Activated CD4-positive, alpha-beta T cell treated with anti-CD3 and anti-CD28 coated beads, Interleukin-2, amount 50 U/mL, for 48 hours (primary cell): ENCODE results near the gene MYO16.
A peak's percentile ranks its signal among the peaks of the same experiment; 100 is the strongest.

Experiments used
- DNase-seq, 2 experiments: peaks; one replicate each; pipeline ENCODE4 v3.0.0-alpha.2; 2020

MYO16 gene

DNA sequence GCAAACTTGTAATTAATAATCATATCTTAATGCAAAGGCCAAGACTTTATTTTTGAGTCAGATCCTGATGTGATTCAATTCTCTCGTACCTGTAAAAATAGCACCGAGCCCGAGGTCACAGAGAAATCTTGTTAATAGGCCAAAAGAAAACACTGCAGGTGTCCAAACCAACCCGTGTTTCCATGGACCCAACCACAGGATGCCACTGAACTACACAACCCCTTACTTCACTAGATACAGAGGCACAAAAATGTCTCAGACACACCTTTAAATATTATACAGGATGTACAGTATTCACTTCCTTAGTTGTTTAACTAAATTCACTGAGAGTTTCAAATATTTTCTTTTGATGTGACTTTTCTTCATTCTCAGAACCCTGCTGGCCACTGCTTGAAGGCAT, 530.9 kb downstream of the MYO16 start:
- no peak for DNase-seq

DNA sequence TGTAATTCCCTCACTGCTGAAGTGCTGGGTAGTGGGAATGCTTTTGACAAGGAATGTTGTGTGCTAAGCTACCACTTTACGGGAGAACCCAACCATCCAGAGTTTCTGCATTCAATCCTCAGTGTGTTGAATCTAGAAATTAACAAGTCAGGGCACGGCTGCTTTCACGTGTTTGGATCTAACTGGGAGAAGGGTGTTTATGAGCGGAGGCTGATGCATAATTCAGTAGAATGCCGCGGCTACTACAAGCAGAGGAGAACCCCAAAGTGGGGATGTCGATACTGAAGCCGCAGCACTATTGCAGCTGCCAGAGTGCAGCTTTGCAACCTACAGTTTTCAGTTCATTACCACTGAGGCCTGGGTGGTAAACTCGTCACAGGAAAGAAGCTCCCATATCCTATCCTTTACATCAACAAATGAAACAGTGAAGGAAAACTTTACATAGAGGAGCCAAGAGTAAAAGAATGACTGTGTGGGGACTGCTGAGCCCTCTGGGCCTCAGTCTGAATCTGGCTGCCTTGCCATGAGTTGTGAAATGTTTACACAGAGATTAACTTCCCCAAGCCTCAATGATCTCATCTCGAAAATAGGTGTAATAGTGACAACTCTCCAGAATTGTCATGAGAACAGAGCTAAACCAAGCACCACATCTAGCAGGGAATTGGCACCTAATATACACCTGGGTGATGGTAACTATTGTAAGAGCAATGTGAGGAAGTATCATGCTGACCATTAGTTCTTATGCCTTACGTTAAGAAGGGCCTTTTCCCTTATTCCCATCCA, 531.7 kb downstream of the MYO16 start:
- no peak for DNase-seq

DNA sequence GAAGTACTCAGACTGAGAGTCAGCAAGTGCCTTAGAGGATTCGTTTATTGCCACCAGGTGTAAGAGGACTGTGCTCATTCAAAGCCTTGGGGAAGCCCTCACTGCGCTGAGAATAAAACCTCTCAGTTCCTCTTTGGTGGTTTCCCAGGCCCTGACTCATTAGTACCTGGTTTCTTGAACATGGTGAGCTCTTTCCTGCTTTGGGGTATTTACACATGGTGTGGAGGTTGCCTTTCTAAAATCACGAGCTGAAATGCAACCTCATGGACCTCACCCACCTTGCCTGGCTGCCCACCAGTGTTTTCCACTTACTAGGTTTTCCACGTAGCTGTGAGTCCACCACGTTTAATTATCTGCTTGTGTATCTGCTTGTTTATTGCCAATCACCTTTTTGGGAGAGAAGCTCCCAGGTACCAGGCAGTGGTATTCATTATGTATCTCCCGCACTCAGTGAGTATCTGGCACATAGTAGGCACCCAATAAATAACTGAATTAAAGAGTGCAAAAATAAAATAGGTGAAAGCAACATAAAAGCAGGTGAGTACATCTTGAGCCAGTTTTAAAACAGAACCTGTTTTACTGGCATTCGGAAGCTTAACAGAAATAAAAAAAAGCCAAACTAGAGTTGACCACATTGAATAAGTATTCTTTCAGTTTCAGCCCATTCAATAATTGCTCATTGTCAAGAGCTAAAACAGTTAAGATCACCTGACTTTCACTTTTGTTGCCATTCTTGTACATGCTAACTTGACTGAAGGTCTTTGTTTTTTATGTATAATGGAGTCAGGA, 533.0 kb downstream of the MYO16 start:
- peak; percentile 11 to 38 for DNase-seq

DNA sequence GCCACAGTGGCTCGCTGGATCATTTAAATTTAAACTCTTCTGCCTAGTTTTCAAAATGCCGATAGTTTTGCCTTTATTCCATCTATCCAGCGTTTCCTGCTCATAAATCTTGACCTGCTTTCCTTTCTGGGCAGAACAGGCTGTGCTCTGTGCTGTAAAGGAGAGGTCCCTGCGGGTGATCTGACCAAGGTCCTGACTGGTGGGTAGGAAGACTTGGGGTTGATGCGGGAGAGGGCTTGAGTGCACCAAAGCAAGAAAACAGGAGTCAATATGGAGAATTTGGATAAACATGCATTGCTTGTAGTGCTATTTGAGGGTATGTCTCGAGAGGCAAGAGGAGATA, 533.6 kb downstream of the MYO16 start:
- DNase-seq = no peak

DNA sequence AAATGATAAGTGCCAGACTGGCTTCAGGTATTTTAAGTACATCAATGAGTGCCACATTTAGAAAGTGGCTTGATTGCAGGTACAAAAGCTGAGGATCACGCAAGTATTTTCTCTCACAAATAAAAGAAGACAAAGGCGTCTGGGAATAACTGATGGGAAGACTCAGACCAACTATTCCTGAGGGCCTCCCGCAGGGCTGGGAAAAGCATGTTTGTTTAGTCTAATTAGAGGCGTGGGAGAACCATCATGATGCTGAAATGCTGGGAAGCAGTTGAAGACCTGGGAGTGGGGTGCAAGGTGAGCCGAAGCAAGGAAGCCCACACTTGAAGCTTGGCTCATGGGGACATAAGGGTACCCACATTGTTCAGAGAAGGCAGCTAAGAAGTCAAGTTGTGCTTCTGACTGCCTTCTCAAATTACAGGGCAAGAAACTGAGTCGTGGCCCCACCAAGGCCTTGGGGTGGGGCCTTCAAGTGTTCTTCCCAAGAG, 536.0 kb downstream of the MYO16 start:
- no peak for DNase-seq

DNA sequence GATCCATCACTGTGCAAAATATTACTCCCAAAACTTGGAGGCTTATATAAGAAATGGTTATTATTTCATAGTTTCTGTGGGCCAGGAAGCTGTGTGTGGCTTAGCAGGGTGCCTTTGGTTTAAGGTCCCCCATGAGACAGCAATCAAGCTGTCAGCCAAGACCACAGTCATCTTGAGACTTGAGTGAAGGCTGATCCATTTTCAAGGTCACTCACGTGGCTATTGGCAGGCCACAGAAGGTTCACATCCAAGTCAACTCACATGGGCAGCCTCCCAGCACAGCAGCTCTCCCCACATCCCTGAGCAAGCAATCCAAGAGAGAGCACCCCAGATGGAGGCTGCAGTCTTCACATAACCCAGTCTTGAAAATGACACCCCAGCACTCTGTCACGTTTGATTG, 537.4 kb downstream of the MYO16 start:
- DNase-seq = no peak

DNA sequence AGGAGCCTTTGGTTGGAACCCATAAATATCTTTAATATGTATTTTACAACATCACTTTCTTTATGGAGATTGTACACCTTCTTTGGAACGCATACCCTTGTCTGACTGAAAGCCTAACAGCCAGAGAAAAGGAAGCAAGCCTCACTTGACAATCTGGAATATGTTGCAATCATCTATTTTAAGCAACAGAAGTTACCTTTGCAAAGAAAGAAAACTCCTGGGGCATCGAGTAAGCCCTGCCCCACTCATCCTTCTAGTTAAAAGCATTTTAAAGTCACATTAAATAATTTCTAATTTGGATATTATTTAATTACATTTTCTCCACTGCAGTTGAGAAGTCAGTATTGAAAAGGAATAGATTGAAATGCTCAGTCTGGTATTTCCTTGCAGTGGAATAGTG, 542.7 kb downstream of the MYO16 start:
- no peak for DNase-seq

DNA sequence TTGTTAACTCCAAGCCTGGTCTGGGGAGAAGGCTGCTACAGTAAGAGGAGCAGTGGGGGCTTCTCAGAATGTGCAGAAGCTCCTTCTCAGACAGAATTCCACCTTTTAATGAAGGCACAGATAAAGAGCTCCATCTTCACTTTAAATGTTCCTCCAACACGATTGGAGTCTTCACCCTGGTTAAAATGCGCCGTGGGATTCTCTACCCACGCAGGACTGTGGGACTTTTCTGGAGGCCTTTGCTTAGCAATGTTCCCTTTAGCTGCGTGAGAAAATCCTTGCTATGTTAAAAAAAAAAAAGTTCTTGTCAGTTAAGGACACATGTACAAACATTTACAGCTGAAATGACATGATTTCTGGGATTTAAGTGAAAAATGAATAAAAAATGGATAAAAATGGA, 546.3 kb downstream of the MYO16 start:
- no peak for DNase-seq

DNA sequence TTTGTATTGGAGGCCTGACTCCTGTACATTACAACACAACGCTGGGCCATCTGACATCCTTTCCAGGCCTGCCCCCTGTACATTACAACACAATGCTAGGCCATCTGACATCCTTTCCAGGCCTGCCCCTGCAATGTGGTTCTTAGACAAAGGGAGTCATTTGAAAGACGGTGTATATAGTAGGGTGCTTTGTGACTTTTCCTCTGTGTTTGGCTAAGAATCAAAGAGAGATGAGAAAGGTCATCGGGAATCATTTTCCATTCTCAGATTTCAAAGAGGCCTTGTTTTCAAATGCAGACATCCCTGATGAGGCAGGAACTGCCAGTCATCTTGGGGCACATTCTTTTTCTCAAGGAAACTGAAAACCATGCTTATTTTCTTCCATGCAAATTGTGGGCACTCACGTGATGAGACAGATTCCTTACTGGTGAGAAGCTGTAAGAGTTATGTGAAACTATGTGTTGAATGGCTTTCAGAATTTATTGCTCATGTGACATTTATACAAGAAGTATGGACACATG, 551.6 kb downstream of the MYO16 start:
- DNase-seq = no peak

DNA sequence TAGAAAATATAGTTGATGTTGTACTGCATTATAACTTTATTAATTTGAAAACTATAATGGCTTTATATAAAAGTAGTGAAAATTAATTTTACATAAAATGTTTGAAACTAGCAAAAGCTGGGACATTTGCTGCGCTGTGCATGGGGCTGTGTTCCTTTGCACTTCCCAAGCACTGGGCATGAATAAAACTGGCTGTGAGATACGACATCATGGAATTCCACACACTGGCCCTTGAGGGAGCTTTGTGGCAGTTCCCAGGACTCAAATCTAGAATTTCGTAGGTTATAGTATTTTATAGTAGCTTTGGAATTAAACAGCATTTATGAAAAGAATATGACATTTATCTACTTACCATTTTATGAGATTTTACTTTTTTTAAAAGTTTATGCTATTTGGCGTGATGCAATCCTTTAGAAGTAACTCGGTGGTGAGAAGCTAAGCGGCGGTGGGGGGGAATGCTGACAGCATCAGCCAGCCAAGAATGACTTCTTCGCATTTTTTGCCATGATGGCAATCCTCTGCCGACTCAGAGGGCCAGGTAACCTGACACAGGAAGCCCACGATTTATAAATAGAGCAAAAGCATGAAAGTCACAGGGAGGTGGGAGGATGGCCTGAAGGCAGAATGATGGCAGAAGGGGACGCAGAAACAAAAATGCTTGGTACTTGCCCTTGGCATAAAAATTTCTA, 553.5 kb downstream of the MYO16 start:
- DNase-seq = no peak

DNA sequence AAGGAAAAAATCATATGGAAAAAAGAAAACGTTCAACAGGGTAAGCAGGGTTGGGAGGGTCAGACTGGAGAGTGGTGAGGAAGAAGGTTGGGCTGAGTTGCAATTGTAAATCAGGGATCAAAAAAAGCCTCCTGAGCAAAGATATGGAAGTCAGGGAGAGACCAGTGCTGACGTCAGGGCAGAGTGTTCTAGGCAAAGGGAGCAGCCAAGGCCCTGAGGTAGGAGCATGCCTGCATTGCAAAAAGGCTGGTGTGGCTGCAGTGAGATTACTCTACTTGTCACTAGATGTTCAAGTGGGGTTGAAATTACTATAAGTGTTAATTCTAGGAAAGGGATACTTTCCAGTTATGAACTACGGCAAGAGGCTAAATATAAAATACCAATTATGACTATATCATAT, 562.0 kb downstream of the MYO16 start:
- no peak for DNase-seq

DNA sequence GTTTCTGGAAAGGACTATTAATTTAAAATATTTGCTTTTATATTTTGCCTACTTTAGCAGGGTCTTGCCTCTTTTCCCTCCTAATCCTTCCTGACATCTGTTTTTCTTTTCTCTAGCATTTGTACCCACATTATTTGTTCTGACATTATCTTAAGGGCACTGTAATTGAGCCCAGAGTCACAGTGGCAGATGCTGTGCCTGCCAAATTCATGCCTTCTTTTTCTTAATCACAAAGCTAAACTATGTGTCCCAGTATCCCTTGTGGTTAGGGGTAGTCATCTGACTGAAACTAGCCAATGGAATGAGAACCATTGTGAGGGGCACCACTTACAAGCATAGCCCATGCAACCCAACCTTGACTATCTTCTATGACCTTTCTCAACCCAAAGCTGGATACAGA, 562.9 kb downstream of the MYO16 start:
- no peak for DNase-seq

DNA sequence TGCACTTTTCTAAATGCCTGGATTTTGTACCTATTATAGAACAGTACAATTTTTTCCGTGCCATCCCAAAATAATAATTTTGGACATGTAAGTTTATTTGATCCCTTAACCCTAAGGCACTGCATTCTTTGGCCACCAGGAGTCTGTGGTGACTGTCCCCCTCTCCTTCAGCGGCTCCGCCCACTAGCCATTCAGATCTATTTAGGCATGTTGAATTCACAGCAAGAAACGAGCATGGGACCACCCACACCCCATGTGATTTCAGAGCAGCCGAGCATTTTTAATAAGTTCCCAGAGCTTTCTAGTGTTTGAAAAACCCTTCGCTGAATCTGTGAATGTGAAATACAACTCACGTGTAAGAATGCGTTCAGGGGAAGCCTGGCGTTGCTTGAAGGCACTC, 567.5 kb downstream of the MYO16 start:
- DNase-seq = no peak

DNA sequence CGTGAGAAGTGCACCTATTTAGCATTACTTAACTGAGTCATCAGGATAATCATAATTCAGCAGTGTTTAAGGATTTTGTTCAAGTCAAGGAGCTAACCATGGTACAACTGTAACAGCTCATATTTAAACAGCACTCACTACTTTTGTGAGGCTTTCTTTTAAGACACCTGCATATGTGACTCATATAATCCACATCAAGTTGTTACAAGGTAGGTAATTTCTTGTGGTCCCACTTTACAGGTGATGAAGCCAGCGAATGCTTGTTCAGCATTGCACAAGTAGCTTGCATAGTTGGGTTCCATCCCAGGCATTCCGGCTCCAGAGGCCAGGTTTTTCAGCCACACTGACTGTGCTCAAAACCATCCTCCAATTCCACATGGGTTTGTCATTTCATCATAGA, 569.2 kb downstream of the MYO16 start:
- DNase-seq = no peak

DNA sequence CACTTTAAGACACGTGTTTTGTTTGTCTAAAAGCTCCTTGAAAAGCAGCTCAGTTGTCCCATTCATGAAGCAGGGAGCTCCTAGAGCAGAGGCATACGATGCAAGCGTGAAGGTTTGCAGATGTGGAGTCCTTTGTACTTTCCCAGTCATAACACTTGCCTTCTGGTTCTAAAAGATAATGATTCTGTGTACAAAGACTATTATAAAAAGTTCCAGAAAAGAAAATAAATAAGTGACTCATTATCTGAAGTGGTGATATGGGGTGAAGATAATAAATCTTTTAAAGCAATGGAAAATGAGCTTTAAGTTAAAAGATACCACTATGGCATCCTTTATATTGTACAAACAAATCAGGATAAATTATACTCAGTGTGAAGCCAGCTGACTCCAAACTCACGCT, 569.9 kb downstream of the MYO16 start:
- DNase-seq = no peak

DNA sequence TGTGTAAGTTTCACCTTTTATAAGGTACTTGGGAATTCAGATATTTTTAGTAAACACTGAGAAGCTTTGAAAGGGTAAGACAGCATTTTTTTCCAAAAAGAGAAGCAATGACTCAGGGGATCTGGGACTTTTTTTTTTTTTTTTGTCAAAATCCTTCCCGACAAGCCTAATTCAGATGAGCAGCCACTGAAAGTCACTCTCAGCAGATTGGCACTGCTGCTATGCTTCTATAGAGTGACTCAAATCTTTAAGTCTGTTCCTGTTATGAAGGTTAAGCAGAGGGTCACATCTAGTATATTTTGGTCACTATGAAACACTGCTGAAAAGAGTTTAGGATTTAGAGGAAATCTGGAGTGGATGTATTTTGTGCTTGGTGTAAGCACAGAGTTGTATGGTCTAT, 571.1 kb downstream of the MYO16 start:
- no peak for DNase-seq

DNA sequence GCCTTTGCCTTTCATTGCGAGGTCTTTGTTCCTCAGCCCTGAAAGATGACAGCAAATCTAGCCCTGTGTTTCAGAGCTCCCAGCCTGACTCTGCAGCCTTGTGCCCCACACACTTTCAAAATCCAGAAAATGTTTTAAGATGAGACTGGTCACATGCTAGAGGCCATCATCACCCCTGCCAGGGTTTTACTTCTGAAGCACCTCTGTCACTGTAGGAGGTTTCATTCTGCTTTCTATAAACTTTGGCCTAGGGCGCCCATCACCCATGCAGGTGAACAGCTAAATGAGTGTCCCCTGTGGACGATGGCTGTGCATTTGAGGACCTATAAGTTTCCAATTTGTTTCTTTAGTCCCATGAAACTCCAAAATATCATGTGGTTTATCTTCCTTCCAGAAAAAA, 574.2 kb downstream of the MYO16 start:
- DNase-seq = no peak

DNA sequence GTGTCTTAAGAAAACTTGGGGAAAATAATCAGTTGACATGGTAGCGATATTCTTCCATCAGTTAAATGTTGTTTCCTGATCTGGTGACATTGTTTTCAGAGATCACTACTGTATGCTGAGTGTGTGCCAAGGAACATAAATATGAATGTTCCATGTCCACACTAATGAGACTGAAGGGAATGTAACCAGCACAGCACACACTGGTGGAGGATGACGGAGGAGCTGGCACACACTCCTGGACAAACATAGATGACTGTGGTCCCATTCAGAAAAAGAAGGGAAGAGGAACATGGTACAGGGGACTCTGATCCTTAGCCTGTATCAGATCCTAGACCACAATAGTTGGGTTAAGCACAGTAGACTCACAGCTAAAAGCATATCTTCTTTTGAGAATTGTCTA, 574.8 kb downstream of the MYO16 start:
- DNase-seq = no peak

DNA sequence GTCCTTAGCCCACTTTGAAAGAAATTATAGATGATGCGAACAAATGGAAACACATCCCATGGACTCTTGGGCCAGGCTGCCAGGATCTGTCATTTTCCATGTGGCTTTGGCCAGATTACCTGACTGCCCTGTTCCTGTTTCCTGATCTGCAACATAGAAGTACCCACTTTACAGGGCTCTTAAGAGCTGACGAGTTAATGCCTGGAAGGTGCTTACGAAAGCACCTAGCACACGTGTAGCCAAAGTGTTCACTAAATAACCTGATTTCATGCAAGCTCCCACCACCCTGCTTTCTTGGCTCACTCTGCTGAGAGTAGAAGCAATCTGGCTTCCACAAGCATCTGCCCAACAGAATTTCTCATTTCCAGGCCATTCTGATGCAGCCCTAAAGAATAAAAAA, 575.2 kb downstream of the MYO16 start:
- no peak for DNase-seq

DNA sequence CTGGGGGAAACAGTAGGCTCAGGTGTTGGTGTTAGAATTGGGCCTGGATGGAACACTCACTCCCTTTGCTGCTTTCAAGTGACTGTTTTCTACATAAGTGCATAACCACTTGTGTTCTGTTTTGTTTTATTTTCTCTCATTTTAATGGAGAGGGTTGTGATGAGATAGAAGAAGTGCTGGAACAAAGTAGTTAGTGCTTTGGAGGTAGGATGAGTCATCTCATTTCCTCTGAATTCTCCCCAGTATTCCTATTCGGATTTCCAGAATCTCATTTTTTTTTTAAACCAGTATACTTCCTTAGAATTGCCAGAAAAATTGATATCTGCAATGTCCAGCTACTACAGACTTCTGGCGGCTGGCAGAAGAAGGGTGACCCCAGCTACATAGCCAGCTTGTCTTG, 575.9 kb downstream of the MYO16 start:
- DNase-seq = no peak

DNA sequence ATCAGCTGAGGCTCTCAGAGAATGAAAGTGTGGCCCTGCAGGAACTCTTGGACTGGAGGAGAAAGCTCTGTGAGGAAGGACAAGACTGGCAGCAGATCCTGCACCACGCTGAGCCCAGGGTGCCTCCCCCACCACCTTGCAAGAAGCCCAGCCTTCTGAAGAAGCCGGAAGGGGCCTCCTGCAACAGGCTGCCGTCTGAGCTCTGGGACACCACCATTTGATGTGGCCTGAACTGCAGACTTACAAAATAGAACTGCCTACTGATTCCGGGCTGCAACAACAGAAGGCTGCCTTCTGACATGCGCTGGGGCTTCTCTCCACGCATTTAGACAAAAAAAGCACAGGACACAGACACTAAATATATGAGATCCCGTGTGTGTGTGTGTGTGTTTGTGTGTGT, 577.2 kb downstream of the MYO16 start:
- DNase-seq = no peak

DNA sequence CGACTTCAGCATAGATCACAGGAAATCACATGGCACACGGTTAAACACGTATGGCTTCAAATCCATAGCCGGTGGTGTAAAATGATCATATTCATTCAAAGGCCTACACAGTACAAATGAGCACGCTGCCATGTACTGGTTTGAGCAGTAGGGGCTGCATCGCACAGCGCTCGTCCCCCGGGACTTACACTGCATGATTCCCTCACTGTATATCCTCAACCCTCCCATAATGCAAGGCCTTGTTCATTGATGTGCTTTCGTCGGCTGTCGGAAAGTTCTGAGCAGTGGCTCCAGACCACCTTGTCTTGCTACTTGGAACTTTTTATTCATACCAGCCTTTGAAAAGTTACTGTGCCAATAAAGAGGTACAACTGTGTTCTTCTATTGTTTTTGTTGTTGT, 578.2 kb downstream of the MYO16 start:
- DNase-seq = no peak

DNA sequence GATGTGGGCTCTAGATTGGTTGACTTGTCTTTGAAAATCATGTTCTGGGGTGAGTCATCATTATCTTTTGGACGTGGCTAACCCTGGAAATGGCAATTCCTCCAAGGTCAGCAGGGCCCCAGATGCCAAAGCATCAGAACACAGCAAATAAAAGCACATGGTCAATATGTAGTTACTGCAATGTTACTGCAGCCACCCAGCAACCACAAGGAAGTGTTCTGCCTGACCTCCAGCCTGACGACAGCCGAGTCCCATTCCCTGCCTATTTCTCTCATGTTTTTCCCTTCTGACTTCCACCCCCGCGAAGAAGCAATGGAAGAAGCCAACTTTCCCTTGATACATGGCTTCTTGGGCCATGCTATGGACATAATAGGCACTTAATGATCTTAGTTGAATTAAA, 579.1 kb downstream of the MYO16 start:
- DNase-seq = no peak

DNA sequence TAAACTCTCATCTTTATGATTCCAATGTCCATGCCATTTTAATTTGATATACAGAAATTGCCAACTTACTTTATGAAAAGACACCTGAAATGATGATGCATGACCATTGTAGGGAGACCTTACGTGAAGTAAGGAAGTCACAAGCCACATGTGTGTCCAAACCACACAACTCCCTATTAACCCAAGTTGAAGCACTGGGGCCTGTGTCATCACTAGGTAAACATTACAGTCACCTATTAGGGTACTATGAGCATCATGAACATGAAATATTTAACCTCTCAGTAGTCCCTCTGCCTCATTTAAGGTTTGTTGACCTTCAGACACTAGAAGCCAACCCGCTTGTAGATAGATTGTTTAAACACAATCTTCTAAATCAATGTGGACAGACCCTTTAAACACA, 580.1 kb downstream of the MYO16 start:
- no peak for DNase-seq
